ENCODE results near the gene CCDC60.

DNA sequence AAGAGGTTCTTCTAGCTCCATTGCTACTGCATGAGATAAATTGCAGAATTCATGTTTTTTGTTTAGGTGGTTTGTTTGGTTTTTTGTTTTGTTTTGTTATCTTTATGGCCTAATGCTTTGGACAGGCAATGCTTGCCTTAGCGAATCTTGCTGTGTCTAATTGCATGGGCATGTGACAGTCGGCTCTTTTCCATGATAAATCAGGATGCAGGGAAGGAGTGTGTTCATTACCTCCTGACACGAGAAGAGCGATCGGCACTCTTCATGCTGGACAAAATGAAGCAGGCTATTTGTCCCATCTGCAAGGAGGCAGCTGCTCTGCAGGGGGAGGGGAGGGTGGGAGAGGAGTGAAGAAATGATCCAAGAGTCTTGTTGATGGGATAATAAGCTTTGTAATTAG is 6.5 kb downstream of the CCDC60 start:
- TF ChIP-seq POLR2A (IDR thresholded peaks at IDR 0.05) = no peak
- TF ChIP-seq, protein P1, sequence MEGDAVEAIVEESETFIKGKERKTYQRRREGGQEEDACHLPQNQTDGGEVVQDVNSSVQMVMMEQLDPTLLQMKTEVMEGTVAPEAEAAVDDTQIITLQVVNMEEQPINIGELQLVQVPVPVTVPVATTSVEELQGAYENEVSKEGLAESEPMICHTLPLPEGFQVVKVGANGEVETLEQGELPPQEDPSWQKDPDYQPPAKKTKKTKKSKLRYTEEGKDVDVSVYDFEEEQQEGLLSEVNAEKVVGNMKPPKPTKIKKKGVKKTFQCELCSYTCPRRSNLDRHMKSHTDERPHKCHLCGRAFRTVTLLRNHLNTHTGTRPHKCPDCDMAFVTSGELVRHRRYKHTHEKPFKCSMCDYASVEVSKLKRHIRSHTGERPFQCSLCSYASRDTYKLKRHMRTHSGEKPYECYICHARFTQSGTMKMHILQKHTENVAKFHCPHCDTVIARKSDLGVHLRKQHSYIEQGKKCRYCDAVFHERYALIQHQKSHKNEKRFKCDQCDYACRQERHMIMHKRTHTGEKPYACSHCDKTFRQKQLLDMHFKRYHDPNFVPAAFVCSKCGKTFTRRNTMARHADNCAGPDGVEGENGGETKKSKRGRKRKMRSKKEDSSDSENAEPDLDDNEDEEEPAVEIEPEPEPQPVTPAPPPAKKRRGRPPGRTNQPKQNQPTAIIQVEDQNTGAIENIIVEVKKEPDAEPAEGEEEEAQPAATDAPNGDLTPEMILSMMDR (IDR thresholded peaks at IDR 0.05 in 8 of 11, conservative IDR thresholded peaks at IDR 0.05 in 3 of 11) = no peak
